ENCODE data around the gene TTC31. TPM values are rescaled to one million over a fixed set of nuclear protein-coding genes. Genes with fewer than 3 reads are reported as not detected.
A peak's percentile ranks its signal among the peaks of the same experiment; 100 is the strongest.

TTC31 gene
- total RNA-seq, 1 donor from 2014 or later = 23.8 TPM

GRCh38 chr2:74524005-74524404 lies 41.1 kb downstream of the TTC31 start:
- TF ChIP-seq, protein P1, sequence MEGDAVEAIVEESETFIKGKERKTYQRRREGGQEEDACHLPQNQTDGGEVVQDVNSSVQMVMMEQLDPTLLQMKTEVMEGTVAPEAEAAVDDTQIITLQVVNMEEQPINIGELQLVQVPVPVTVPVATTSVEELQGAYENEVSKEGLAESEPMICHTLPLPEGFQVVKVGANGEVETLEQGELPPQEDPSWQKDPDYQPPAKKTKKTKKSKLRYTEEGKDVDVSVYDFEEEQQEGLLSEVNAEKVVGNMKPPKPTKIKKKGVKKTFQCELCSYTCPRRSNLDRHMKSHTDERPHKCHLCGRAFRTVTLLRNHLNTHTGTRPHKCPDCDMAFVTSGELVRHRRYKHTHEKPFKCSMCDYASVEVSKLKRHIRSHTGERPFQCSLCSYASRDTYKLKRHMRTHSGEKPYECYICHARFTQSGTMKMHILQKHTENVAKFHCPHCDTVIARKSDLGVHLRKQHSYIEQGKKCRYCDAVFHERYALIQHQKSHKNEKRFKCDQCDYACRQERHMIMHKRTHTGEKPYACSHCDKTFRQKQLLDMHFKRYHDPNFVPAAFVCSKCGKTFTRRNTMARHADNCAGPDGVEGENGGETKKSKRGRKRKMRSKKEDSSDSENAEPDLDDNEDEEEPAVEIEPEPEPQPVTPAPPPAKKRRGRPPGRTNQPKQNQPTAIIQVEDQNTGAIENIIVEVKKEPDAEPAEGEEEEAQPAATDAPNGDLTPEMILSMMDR (IDR thresholded peaks at IDR 0.05; ENCODE audit: partially characterized antibody, unreplicated experiment) = no peak
- no peak overlapping the region for H3K27ac Mint-ChIP-seq (ENCODE audit: unreplicated experiment)
- H3K4me3 Mint-ChIP-seq (ENCODE audit: unreplicated experiment) = no peak overlapping the region
- H3K4me1 Mint-ChIP-seq (ENCODE audit: low read depth, unreplicated experiment) = no peaks in the 10 kb centered on the region
- no peak for DNase-seq
- H3K36me3 Mint-ChIP-seq (ENCODE audit: unreplicated experiment) = peaks cover 9% of the 10 kb centered on the region
- peaks cover 29% of the 10 kb centered on the region for H3K27me3 Mint-ChIP-seq (ENCODE audit: unreplicated experiment)
- peaks cover 12% of the 10 kb centered on the region for H3K9me3 Mint-ChIP-seq (ENCODE audit: unreplicated experiment)

DNA sequence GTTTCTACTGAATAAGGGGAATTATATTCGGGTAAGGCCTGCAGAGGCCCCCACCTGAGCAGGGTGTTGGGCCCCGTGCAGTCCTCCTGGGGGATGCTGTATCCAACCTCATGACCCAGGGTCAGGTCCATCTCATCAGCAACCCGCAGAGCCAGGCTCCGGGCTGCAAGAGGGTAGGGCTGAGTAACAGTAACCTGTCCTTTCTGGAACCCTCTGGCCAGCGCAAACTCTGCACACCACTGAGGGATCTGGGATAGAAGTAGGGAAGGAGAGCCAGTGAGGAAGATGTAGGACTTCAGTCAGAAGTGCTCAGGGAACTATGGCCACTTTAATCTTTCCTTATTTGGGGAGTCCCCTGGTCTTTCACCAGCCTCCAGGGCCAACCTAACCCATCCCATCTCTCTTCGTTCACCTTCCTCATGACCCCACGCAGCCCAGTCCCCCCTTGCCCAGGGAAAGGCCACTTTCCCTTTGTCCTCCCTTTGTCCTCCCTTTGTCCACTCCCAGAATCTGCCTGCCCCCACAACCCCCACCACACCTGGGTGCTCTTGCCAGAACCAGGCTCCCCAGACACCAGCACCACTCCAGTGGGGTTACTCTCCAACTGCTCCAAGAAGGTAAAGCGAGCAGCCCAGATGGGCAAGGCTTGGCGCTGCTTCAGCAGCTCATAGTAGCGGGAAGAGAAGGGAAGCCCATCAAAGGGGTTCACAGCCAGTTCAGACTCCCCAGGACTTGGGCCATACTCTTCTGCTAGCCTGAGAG lies 42.3 kb downstream of the TTC31 start:
- no peak overlapping the region for H3K27ac Mint-ChIP-seq (ENCODE audit: unreplicated experiment)
- H3K9me3 Mint-ChIP-seq (ENCODE audit: unreplicated experiment) = peaks cover 15% of the 10 kb centered on the region
- no peak overlapping the region for H3K4me3 Mint-ChIP-seq (ENCODE audit: unreplicated experiment)
- DNase-seq = no peak
- TF ChIP-seq, protein P1 (IDR thresholded peaks at IDR 0.05; ENCODE audit: partially characterized antibody, unreplicated experiment) = no peak
- no peaks in the 10 kb centered on the region for H3K4me1 Mint-ChIP-seq (ENCODE audit: low read depth, unreplicated experiment)
- peaks cover 27% of the 10 kb centered on the region for H3K27me3 Mint-ChIP-seq (ENCODE audit: unreplicated experiment)
- H3K36me3 Mint-ChIP-seq (ENCODE audit: unreplicated experiment) = peaks cover 9% of the 10 kb centered on the region

GRCh38 chr2:74525717-74526648 lies 43.1 kb downstream of the TTC31 start, which contains the start of gene DQX1:
Gene DQX1 (minus strand): TSS chr2:74526231. CDS start chr2:74525729, 502 bp downstream.
- no peak within 1 kb of the TSS for H3K4me3 Mint-ChIP-seq (ENCODE audit: unreplicated experiment)
- peak within 1 kb of the TSS; percentile 22 for H3K27ac Mint-ChIP-seq (ENCODE audit: unreplicated experiment)
- H3K4me1 Mint-ChIP-seq (ENCODE audit: low read depth, unreplicated experiment) = peaks cover 3% of the 10 kb centered on the region
- TF ChIP-seq, protein P1 (IDR thresholded peaks at IDR 0.05; ENCODE audit: partially characterized antibody, unreplicated experiment) = no peak
- DNase-seq = no peak
- peaks cover 24% of the 10 kb centered on the region for H3K27me3 Mint-ChIP-seq (ENCODE audit: unreplicated experiment)
- peaks cover 9% of the 10 kb centered on the region for H3K36me3 Mint-ChIP-seq (ENCODE audit: unreplicated experiment)
- peaks cover 15% of the 10 kb centered on the region for H3K9me3 Mint-ChIP-seq (ENCODE audit: unreplicated experiment)

DNA sequence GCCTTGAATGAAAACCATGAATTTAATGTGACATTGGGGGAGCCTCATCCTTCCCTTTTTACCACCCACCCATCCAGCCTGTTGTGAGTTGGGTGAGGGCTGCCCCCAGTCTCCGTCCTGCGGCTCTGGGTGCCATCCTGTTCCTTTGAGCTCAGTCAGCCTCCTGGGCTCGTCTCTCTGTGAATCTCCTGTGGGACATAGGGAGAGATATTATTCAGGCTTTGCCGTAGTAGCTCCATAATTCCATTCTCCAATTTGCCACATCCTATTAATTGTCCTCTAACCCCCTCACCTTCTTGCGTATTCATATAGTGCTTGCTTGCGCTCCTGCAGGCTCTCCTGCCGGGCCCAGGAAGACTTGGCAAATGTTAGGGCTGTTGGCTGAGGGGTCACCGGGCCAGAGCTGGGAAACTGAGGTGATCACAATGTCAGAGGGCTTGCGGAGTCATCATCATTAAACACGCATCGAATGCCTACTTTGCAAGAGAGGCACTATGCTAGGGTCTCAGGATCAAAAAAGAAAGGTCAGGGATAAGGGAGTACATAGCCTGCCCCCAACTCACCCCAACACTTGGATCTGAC lies 43.9 kb downstream of the TTC31 start:
- TF ChIP-seq, protein P1 (IDR thresholded peaks at IDR 0.05; ENCODE audit: partially characterized antibody, unreplicated experiment) = no peak
- H3K9me3 Mint-ChIP-seq (ENCODE audit: unreplicated experiment) = peaks cover 18% of the 10 kb centered on the region
- no peak for DNase-seq
- peaks cover 19% of the 10 kb centered on the region for H3K27me3 Mint-ChIP-seq (ENCODE audit: unreplicated experiment)
- H3K4me3 Mint-ChIP-seq (ENCODE audit: unreplicated experiment) = no peak overlapping the region
- H3K4me1 Mint-ChIP-seq (ENCODE audit: low read depth, unreplicated experiment) = peaks cover 9% of the 10 kb centered on the region
- no peak overlapping the region for H3K27ac Mint-ChIP-seq (ENCODE audit: unreplicated experiment)
- H3K36me3 Mint-ChIP-seq (ENCODE audit: unreplicated experiment) = peaks cover 9% of the 10 kb centered on the region

Measured in glutamatergic neuron (in vitro differentiated cells).